ENCODE measurements around the gene NEK8.
"Not testable (repeated sequence)": the region's sequence is repeated elsewhere in the genome, so short reads cannot be mapped to it uniquely, and the experiment has no call there.

Gene NEK8

DNA sequence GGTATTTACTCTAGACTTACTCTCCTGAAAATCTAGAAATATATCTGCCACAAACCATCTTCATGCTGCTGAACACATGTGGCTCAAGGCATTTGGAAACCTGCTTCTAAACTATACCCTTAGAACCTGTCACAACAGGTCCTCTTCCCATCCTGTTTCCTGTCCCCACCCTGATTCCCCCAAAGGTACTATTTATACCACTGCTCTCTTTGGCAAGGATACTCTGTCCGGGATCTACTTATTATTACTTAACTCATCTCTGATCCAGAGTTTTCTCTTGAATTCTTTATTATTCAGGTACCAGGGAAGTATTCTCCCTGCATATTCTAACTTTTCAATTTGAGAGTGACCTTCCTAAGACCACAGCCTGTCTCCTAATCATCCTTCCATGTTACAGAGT, 48.6 kb downstream of the NEK8 start:
- DNase-seq, result no peak

- DNase-seq, result not testable (repeated sequence)
These were observed 51.0 kb downstream of the NEK8 start for GRCh38 chr17:28779601-28780000.

GRCh38 chr17:28783161-28783560, 54.6 kb downstream of the NEK8 start:
- no peak for DNase-seq

DNA sequence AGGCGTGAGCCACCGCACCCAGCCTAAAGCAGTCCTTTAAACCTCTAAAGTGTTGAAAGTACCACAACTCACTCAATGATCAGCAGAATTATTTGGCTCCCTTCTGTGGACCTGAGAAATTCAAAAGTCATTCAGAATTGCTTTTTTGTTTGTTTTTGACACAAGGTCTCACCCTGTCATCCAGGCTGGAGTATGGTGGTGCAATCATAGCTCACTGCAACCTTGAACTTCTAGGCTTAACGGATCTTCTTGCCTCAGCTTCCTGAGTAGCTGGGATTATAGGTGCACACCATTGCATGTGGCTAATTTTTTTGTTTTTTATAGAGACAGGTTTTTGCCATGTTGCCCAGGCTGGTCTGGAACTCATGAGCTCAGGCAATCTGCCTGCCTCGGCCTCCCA, 59.5 kb downstream of the NEK8 start:
- no peak for DNase-seq

All from COR-L47 (cell line).